ENCODE measurements around the gene OAS2. TPM values are rescaled to one million over a fixed set of nuclear protein-coding genes. Genes with fewer than 3 reads are reported as not detected.

The OAS2 gene
- total RNA-seq, 1 experiment from 2014 or later = 5.8 TPM

GRCh38 chr12:112961536-112961935, 16.8 kb upstream of the OAS2 start:
- BruUV-seq (replicated peaks) = no TSS peak
- Histone ChIP-seq H3K4me3 (ENCODE audit: low read length) (no peak overlapping the region), H3K27me3 (ENCODE audit: low read length) (no peaks in the 10 kb centered on the region), H3F3A (ENCODE audit: low read length, unreplicated experiment) (no peaks in the 10 kb centered on the region), H3K27ac (ENCODE audit: low read length) (no peak overlapping the region), H3K9ac (ENCODE audit: low read length) (no peak overlapping the region), H3K9me2 (replicated peaks; ENCODE audit: low read length) (no peaks in the 10 kb centered on the region), H3K9me3 (ENCODE audit: low read length) (no peaks in the 10 kb centered on the region), H3K79me2 (ENCODE audit: low read length) (no peaks in the 10 kb centered on the region), H3K36me3 (ENCODE audit: low read depth, low read length) (0 out of 2 replicates have a peak, but pooled peaks cover 8% of the 10 kb centered on the region), H4K20me1 (ENCODE audit: low read length) (no peaks in the 10 kb centered on the region), H3K4me1 (ENCODE audit: insufficient read depth, low read length) (no peaks in the 10 kb centered on the region), H3K4me2 (ENCODE audit: low read length) (no peak overlapping the region), H2AFZ (ENCODE audit: low read length) (no peak overlapping the region)
- POLR2A ChIA-PET (ENCODE audit: unreplicated experiment) = no interaction called here
- no peak for DNase-seq
- no peak for ATAC-seq
- intact Hi-C loops (cut with micrococcal nuclease) = no loop called here
- CTCF ChIA-PET = no interaction called here
- TF ChIP-seq EZH2phosphoT487 (IDR thresholded peaks at IDR 0.05; ENCODE audit: borderline replicate concordance, low read length) = no peak
- TF ChIP-seq, protein P1, sequence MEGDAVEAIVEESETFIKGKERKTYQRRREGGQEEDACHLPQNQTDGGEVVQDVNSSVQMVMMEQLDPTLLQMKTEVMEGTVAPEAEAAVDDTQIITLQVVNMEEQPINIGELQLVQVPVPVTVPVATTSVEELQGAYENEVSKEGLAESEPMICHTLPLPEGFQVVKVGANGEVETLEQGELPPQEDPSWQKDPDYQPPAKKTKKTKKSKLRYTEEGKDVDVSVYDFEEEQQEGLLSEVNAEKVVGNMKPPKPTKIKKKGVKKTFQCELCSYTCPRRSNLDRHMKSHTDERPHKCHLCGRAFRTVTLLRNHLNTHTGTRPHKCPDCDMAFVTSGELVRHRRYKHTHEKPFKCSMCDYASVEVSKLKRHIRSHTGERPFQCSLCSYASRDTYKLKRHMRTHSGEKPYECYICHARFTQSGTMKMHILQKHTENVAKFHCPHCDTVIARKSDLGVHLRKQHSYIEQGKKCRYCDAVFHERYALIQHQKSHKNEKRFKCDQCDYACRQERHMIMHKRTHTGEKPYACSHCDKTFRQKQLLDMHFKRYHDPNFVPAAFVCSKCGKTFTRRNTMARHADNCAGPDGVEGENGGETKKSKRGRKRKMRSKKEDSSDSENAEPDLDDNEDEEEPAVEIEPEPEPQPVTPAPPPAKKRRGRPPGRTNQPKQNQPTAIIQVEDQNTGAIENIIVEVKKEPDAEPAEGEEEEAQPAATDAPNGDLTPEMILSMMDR (conservative IDR thresholded peaks at IDR 0.05; ENCODE audit: low read depth, low read length) = no peak
- TF ChIP-seq EZH2 (IDR thresholded peaks at IDR 0.05; ENCODE audit: low read length, unreplicated experiment) = no peak

- intact Hi-C loops (cut with micrococcal nuclease) = no loop called here
- no peak overlapping the region for H2AFZ ChIP-seq (ENCODE audit: low read length)
- no peaks in the 10 kb centered on the region for H3K9me2 ChIP-seq (replicated peaks; ENCODE audit: low read length)
- H3K4me1 ChIP-seq (ENCODE audit: insufficient read depth, low read length) = no peaks in the 10 kb centered on the region
- H3K27me3 ChIP-seq (ENCODE audit: low read length) = no peaks in the 10 kb centered on the region
- no peak overlapping the region for H3K4me3 ChIP-seq (ENCODE audit: low read length)
- H3K4me2 ChIP-seq (ENCODE audit: low read length) = no peak overlapping the region
- ATAC-seq = no peak
- H3K9me3 ChIP-seq (ENCODE audit: low read length) = no peaks in the 10 kb centered on the region
- TF ChIP-seq, protein P1 (conservative IDR thresholded peaks at IDR 0.05; ENCODE audit: low read depth, low read length) = no peak
- TF ChIP-seq EZH2 (IDR thresholded peaks at IDR 0.05; ENCODE audit: low read length, unreplicated experiment) (no peak), EZH2phosphoT487 (IDR thresholded peaks at IDR 0.05; ENCODE audit: borderline replicate concordance, low read length) (no peak)
- no peaks in the 10 kb centered on the region for H3K79me2 ChIP-seq (ENCODE audit: low read length)
- H3K9ac ChIP-seq (ENCODE audit: low read length) = no peak overlapping the region
- CTCF ChIA-PET = no interaction called here
- peaks cover 8% of the 10 kb centered on the region; the same call in 1 of the 2 replicates for H3K36me3 ChIP-seq (ENCODE audit: low read depth, low read length)
- no peaks in the 10 kb centered on the region for H4K20me1 ChIP-seq (ENCODE audit: low read length)
- no peak for DNase-seq
- no peak overlapping the region for H3K27ac ChIP-seq (ENCODE audit: low read length)
- POLR2A ChIA-PET (ENCODE audit: unreplicated experiment) = no interaction called here
- no TSS peak for BruUV-seq (replicated peaks)
- H3F3A ChIP-seq (ENCODE audit: low read length, unreplicated experiment) = no peaks in the 10 kb centered on the region
These were observed 15.8 kb upstream of the OAS2 start for GRCh38 chr12:112962561-112962960.

- no TSS peak for BruUV-seq (replicated peaks)
- no peak overlapping the region for H3K4me3 ChIP-seq (ENCODE audit: low read length)
- TF ChIP-seq EZH2 (IDR thresholded peaks at IDR 0.05; ENCODE audit: low read length, unreplicated experiment) = no peak
- TF ChIP-seq EZH2phosphoT487 (IDR thresholded peaks at IDR 0.05; ENCODE audit: borderline replicate concordance, low read length) = no peak
- TF ChIP-seq, protein P1 (conservative IDR thresholded peaks at IDR 0.05; ENCODE audit: low read depth, low read length) = no peak
- H2AFZ ChIP-seq (ENCODE audit: low read length) = no peak overlapping the region
- no peaks in the 10 kb centered on the region for H3F3A ChIP-seq (ENCODE audit: low read length, unreplicated experiment)
- intact Hi-C loops (cut with micrococcal nuclease) = no loop called here
- H3K27me3 ChIP-seq (ENCODE audit: low read length) = no peaks in the 10 kb centered on the region
- no peak for DNase-seq
- no peaks in the 10 kb centered on the region for H3K4me1 ChIP-seq (ENCODE audit: insufficient read depth, low read length)
- no peak overlapping the region for H3K9ac ChIP-seq (ENCODE audit: low read length)
- no peaks in the 10 kb centered on the region for H4K20me1 ChIP-seq (ENCODE audit: low read length)
- no peaks in the 10 kb centered on the region for H3K79me2 ChIP-seq (ENCODE audit: low read length)
- H3K27ac ChIP-seq (ENCODE audit: low read length) = no peak overlapping the region
- ChIA-PET POLR2A (ENCODE audit: unreplicated experiment) (no interaction called here), CTCF (no interaction called here)
- no peak for ATAC-seq
- H3K4me2 ChIP-seq (ENCODE audit: low read length) = no peak overlapping the region
- peaks cover 11% of the 10 kb centered on the region; the same call in 1 of the 2 replicates for H3K36me3 ChIP-seq (ENCODE audit: low read depth, low read length)
- H3K9me2 ChIP-seq (replicated peaks; ENCODE audit: low read length) = no peaks in the 10 kb centered on the region
- H3K9me3 ChIP-seq (ENCODE audit: low read length) = no peaks in the 10 kb centered on the region
These were observed 15.0 kb upstream of the OAS2 start for GRCh38 chr12:112963227-112963861.
